GM18507 (cell line): ENCODE results near the gene SLC7A1.
A peak's percentile ranks its signal among the peaks of the same experiment; 100 is the strongest.

Experiments
- DNase-seq: peaks from one replicate; pipeline ENCODE4 v3.0.0; 2011; ENCODE audit warnings: low read depth; ENCODE audit not compliant: insufficient read length; ENCODE audit errors: extremely low spot score
- FAIRE-seq: peaks from 2 replicates; lab custom pipeline; 2011; peaks lifted over from hg19 to GRCh38; lab: Jason Lieb, UNC

Gene SLC7A1

GRCh38 chr13:29479716-29480492 lies 115.6 kb downstream of the SLC7A1 start:
- FAIRE-seq (no peak), DNase-seq (no peak)

- DNase-seq (no peak), FAIRE-seq (no peak)
Measured at GRCh38 chr13:29476046-29476445, 119.4 kb downstream of the SLC7A1 start.

GRCh38 chr13:29474991-29475390 lies 120.5 kb downstream of the SLC7A1 start:
- DNase-seq (no peak), FAIRE-seq (no peak)

- FAIRE-seq: no peak
- DNase-seq: no peak
Measured at GRCh38 chr13:29473166-29473565, 122.3 kb downstream of the SLC7A1 start.

GRCh38 chr13:29472332-29472961 lies 123.0 kb downstream of the SLC7A1 start:
- FAIRE-seq: peak; percentile 90
- no peak for DNase-seq

- DNase-seq (no peak), FAIRE-seq (no peak)
Measured at GRCh38 chr13:29471551-29471950, 123.9 kb downstream of the SLC7A1 start.

- FAIRE-seq: no peak
- DNase-seq: no peak
Measured at GRCh38 chr13:29465741-29466293, 129.7 kb downstream of the SLC7A1 start.

- no peak for DNase-seq
- no peak for FAIRE-seq
Measured at GRCh38 chr13:29464105-29464679, 131.3 kb downstream of the SLC7A1 start.

- FAIRE-seq (no peak), DNase-seq (no peak)
Measured at GRCh38 chr13:29459813-29460355, 135.6 kb downstream of the SLC7A1 start.
